Measurements from ENCODE around the gene TMEM107.
A peak's percentile ranks its signal among the peaks of the same experiment; 100 is the strongest.

DNA sequence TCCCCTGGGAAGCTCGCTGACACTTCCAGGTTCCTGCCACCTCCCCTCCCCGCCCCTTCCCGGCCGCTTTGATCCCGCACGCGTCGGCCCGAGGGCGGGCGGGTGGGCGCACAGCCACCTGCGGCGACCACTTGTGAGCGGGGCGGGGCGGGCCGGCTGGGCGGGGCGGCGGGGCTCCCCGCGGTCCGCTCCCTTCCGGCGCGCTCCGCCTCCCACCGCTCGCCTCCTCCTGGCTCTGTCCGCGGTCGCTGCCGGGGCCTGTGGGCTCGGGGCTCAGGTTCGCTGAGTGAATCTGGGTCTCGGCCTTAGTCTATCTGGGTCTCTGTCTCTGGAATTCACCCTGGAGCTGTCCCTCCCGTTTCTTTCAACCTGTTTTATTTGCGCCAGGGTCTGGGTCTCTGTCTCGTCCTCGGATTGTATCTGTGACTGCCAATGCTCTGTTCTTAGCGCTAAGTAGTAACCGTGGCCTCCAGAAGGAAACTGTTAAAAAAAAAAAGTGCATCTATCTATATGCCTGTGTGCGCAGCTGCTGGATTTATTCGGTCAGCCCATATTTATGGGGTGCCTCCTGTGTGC is 49.6 kb downstream of the TMEM107 start:
- peak; percentile 45 for TF ChIP-seq POLR2AphosphoS5 (IDR thresholded peaks at IDR 0.05; ENCODE audit: low read depth, low read length)
- TF ChIP-seq EZH2 (IDR thresholded peaks at IDR 0.05) = no peak
- TF ChIP-seq, protein P1, sequence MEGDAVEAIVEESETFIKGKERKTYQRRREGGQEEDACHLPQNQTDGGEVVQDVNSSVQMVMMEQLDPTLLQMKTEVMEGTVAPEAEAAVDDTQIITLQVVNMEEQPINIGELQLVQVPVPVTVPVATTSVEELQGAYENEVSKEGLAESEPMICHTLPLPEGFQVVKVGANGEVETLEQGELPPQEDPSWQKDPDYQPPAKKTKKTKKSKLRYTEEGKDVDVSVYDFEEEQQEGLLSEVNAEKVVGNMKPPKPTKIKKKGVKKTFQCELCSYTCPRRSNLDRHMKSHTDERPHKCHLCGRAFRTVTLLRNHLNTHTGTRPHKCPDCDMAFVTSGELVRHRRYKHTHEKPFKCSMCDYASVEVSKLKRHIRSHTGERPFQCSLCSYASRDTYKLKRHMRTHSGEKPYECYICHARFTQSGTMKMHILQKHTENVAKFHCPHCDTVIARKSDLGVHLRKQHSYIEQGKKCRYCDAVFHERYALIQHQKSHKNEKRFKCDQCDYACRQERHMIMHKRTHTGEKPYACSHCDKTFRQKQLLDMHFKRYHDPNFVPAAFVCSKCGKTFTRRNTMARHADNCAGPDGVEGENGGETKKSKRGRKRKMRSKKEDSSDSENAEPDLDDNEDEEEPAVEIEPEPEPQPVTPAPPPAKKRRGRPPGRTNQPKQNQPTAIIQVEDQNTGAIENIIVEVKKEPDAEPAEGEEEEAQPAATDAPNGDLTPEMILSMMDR (IDR thresholded peaks at IDR 0.05 in 2 of 3, conservative IDR thresholded peaks at IDR 0.05 in 1 of 3; ENCODE audit: borderline replicate concordance in 1 of 3, insufficient read depth in 1 of 3, low read depth in 2 of 3, low read length in 2 of 3) = no peak
- TF ChIP-seq RAD21 (IDR thresholded peaks at IDR 0.05; ENCODE audit: low read depth) = no peak
